Fibroblast of lung (primary cell): ENCODE results near the gene SDSL. TPM values are rescaled to one million over a fixed set of nuclear protein-coding genes. Genes with fewer than 3 reads are reported as not detected.

Experiments used
- DNase-seq, 2 donors: peaks; one replicate each; pipeline versions ENCODE4 v3.0.0 to v3.0.0-alpha.2; 2010; ENCODE audit warnings: low read depth in 2 of 2
- H2AFZ ChIP-seq: 2 replicates; pipeline ENCODE4 v1.5.1; 2012; ENCODE audit warnings: low read length, control low read depth, inconsistent platforms
- H3K27ac ChIP-seq: 2 replicates; pipeline ENCODE4 v1.5.1; 2011; ENCODE audit warnings: low read length, control low read depth; ENCODE audit not compliant: insufficient read depth
- H3K27me3 ChIP-seq: 2 replicates; pipeline ENCODE4 v1.5.1; 2011; ENCODE audit warnings: mild to moderate bottlenecking, low read length; ENCODE audit not compliant: control insufficient read depth, insufficient read depth
- H3K36me3 ChIP-seq: 2 replicates; pipeline ENCODE4 v1.5.1; 2011; ENCODE audit warnings: low read length; ENCODE audit not compliant: control insufficient read depth, insufficient read depth
- H3K4me1 ChIP-seq: 2 replicates; pipeline ENCODE4 v1.5.1; 2011; ENCODE audit warnings: low read length; ENCODE audit not compliant: control insufficient read depth, insufficient read depth; ENCODE audit errors: extremely low read depth
- H3K4me2 ChIP-seq: 2 replicates; pipeline ENCODE4 v1.5.1; 2011; ENCODE audit warnings: low read length, control low read depth; ENCODE audit not compliant: insufficient read depth; ENCODE audit errors: extremely low read depth
- H3K4me3 ChIP-seq, 4 experiments: fragments of 200-600 bp in 1 of 4; sonication (generic) in 1 of 4; replicated peaks in 1 of 4; 2 replicates each; pipeline ENCODE4 v1.5.1; 2011 to 2016; ENCODE audit warnings: low read length in 4 of 4, low read depth in 3 of 4, mild to moderate bottlenecking in 3 of 4, control low read depth in 2 of 4, inconsistent platforms in 1 of 4, mixed read lengths in 1 of 4; ENCODE audit not compliant: insufficient read depth in 1 of 4; ENCODE audit errors: control extremely low read depth in 1 of 4
- H3K79me2 ChIP-seq: 2 replicates; pipeline ENCODE4 v1.5.1; 2012; ENCODE audit warnings: mild to moderate bottlenecking, low read length, inconsistent platforms; ENCODE audit not compliant: control insufficient read depth, insufficient read depth
- H3K9ac ChIP-seq: 2 replicates; pipeline ENCODE4 v1.5.1; 2011; ENCODE audit warnings: mild to moderate bottlenecking, low read length, control low read depth; ENCODE audit not compliant: insufficient read depth
- H3K9me3 ChIP-seq: 2 replicates; pipeline ENCODE4 v1.5.1; 2012; ENCODE audit warnings: low read depth, low read length; ENCODE audit not compliant: control insufficient read depth, insufficient read depth
- H4K20me1 ChIP-seq: 2 replicates; pipeline ENCODE4 v1.5.1; 2011; ENCODE audit warnings: low read length; ENCODE audit not compliant: control insufficient read depth, insufficient read depth; ENCODE audit errors: extremely low read depth
- CTCF ChIP-seq, 2 donors: IDR thresholded peaks in 1 of 2; conservative IDR thresholded peaks in 1 of 2; 1 replicate in 1 of 2; 2 replicates in 1 of 2; pipeline ENCODE4 v1.5.1; 2011 to 2012; ENCODE audit warnings: low read length in 2 of 2, control low read depth in 1 of 2, inconsistent platforms in 1 of 2, low read depth in 1 of 2, mild to moderate bottlenecking in 1 of 2
- EZH2 ChIP-seq: IDR thresholded peaks from 2 replicates; pipeline ENCODE4 v1.5.1; 2012; ENCODE audit warnings: low read length, control low read depth, mild to moderate bottlenecking; ENCODE audit errors: missing control alignments
- polyA plus RNA-seq, 2 donors: library from polyadenylated mRNA; depleted of rRNA in 1 of 2; stranded (reverse) in 1 of 2; unstranded in 1 of 2; fragments of >200 nt; gene quantifications; 2 replicates each; pipeline ENCODE4 v1.2.1, GENCODE V29; 2011 to 2012; ENCODE audit warnings: missing spikeins in 1 of 2
- total RNA-seq: library from RNA; depleted of rRNA; stranded (reverse); fragments of >200 nt; gene quantifications from 2 replicates; pipeline ENCODE4 v1.2.1, GENCODE V29; 2014

Gene SDSL
- total and polyA plus RNA-seq, 2 donors (not counting 1 experiment from before 2014, with no cell fraction given): 5.1 to 12.4 TPM

- no peak overlapping the region for H3K27ac ChIP-seq
- TF ChIP-seq CTCF (conservative IDR thresholded peaks at IDR 0.05 in 1 of 2, IDR thresholded peaks at IDR 0.05 in 1 of 2; ENCODE audit: low read depth in 1 of 2, low read length in 2 of 2) (no peak), EZH2 (no peak)
- no peak overlapping the region for H2AFZ ChIP-seq
- H3K27me3 ChIP-seq: no peaks in the 10 kb centered on the region
- H3K9me3 ChIP-seq: no peaks in the 10 kb centered on the region
- no peaks in the 10 kb centered on the region for H3K36me3 ChIP-seq
- no peaks in the 10 kb centered on the region for H3K79me2 ChIP-seq
- no peaks in the 10 kb centered on the region for H3K4me1 ChIP-seq
- H4K20me1 ChIP-seq: no peaks in the 10 kb centered on the region
- no peak overlapping the region for H3K9ac ChIP-seq
- H3K4me3 ChIP-seq: no peak overlapping the region
- DNase-seq: no peak
- H3K4me2 ChIP-seq: no peak overlapping the region
Measured at GRCh38 chr12:113445544-113446171, 23.5 kb downstream of the SDSL start.

- Histone ChIP-seq H2AFZ (no peak overlapping the region), H3K4me2 (no peak overlapping the region), H3K4me3 (no peak overlapping the region), H3K27me3 (no peaks in the 10 kb centered on the region), H3K79me2 (no peaks in the 10 kb centered on the region), H3K27ac (no peak overlapping the region), H3K9me3 (no peaks in the 10 kb centered on the region), H3K9ac (no peak overlapping the region), H3K36me3 (no peaks in the 10 kb centered on the region), H4K20me1 (no peaks in the 10 kb centered on the region), H3K4me1 (no peaks in the 10 kb centered on the region)
- DNase-seq: no peak
- no peak for TF ChIP-seq CTCF (conservative IDR thresholded peaks at IDR 0.05 in 1 of 2, IDR thresholded peaks at IDR 0.05 in 1 of 2; ENCODE audit: low read depth in 1 of 2, low read length in 2 of 2)
Measured at GRCh38 chr12:113448873-113449272, 26.7 kb downstream of the SDSL start.

DNA sequence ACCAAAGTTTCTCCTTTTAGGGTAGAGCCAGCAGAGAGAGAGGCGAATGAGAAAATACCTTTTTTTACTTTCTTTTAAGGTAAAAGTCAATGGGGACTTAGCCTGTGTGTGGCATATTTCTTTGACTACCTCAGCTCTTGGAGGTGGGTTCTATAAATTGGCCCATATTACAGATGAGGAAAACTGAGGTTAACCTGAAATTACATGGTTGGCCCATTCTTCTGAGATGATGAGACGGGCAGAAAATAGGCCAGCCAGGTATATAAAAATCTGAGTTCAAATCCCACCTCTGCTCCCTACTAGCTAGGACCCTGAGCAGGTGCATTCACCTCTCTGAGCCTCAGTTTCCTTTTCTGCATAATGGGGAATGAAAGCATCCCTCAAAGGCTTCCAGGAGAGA lies 27.1 kb downstream of the SDSL start:
- Histone ChIP-seq H3K4me1 (no peaks in the 10 kb centered on the region), H2AFZ (no peak overlapping the region), H3K79me2 (no peaks in the 10 kb centered on the region), H3K36me3 (no peaks in the 10 kb centered on the region), H3K27me3 (no peaks in the 10 kb centered on the region), H3K27ac (no peak overlapping the region), H3K9ac (no peak overlapping the region), H4K20me1 (no peaks in the 10 kb centered on the region), H3K4me2 (no peak overlapping the region), H3K9me3 (no peaks in the 10 kb centered on the region), H3K4me3 (no peak overlapping the region)
- TF ChIP-seq CTCF (conservative IDR thresholded peaks at IDR 0.05 in 1 of 2, IDR thresholded peaks at IDR 0.05 in 1 of 2; ENCODE audit: low read depth in 1 of 2, low read length in 2 of 2) (no peak), EZH2 (no peak)
- DNase-seq: no peak
